GM23338 (cell line): ENCODE results near the gene LOXL4. TPM values are rescaled to one million over a fixed set of nuclear protein-coding genes. Genes with fewer than 3 reads are reported as not detected.

Experiments
- ATAC-seq: fragments of 200-7000 bp; cut with Tn5 transposase; 3 replicates; pipeline ENCODE4 v1.9.1; 2020
- DNase-seq: peaks from one replicate; pipeline ENCODE4 v3.0.0-alpha.2; 2015; ENCODE audit warnings: low spot score
- H2AFZ ChIP-seq: fragments of 200-600 bp; sonication (generic); 2 replicates; pipeline ENCODE4 v1.8.0; 2016; ENCODE audit warnings: antibody characterized with exemption, mild to moderate bottlenecking, moderate library complexity
- H3F3A ChIP-seq: fragments of 200-600 bp; sonication (generic); replicated peaks from 2 replicates; pipeline ENCODE4 v1.8.0; 2017; ENCODE audit warnings: antibody characterized with exemption, mixed run types, low read depth
- H3K27ac ChIP-seq: fragments of 200-600 bp; sonication (generic); 2 replicates; pipeline ENCODE4 v1.6.1; 2016; ENCODE audit warnings: low read depth
- H3K27me3 ChIP-seq: fragments of 200-600 bp; sonication (generic); 2 replicates; pipeline ENCODE4 v1.8.0; 2016; ENCODE audit warnings: mild to moderate bottlenecking, mixed run types, moderate library complexity; ENCODE audit not compliant: insufficient read depth
- H3K36me3 ChIP-seq: fragments of 200-600 bp; sonication (generic); 2 replicates; pipeline ENCODE4 v1.8.0; 2016; ENCODE audit warnings: mild to moderate bottlenecking; ENCODE audit not compliant: insufficient read depth
- H3K4me1 ChIP-seq: fragments of 200-600 bp; sonication (generic); 2 replicates; pipeline ENCODE4 v1.8.0; 2016; ENCODE audit warnings: mild to moderate bottlenecking, moderate library complexity; ENCODE audit not compliant: insufficient read depth
- H3K4me2 ChIP-seq: fragments of 200-600 bp; sonication (generic); 2 replicates; pipeline ENCODE4 v1.7.1; 2017; ENCODE audit warnings: mixed run types
- H3K4me3 ChIP-seq: fragments of 200-600 bp; sonication (generic); 2 replicates; pipeline ENCODE4 v1.6.1; 2016; ENCODE audit warnings: mixed run types
- H3K79me2 ChIP-seq: fragments of 200-600 bp; sonication (generic); replicated peaks from 2 replicates; pipeline ENCODE4 v1.8.0; 2017; ENCODE audit warnings: mild to moderate bottlenecking; ENCODE audit not compliant: insufficient read depth
- H3K9me2 ChIP-seq: fragments of 200-600 bp; sonication (generic); 2 replicates; pipeline ENCODE4 v1.8.0; 2017; ENCODE audit not compliant: insufficient read depth
- H4K20me1 ChIP-seq: fragments of 200-600 bp; sonication (generic); replicated peaks from 2 replicates; pipeline ENCODE4 v1.8.0; 2017; ENCODE audit warnings: mild to moderate bottlenecking; ENCODE audit not compliant: insufficient read depth
- H3K27ac Mint-ChIP-seq: 2 replicates; pipeline ENCODE4 v1.8.0; 2020; ENCODE audit warnings: inconsistent platforms, mild to moderate bottlenecking, moderate library complexity, mixed read lengths
- H3K27me3 Mint-ChIP-seq: 3 replicates; pipeline ENCODE4 v1.8.0; 2022; ENCODE audit warnings: low read depth, mild to moderate bottlenecking, moderate library complexity, mixed read lengths, inconsistent platforms; ENCODE audit not compliant: insufficient read depth, poor library complexity
- H3K36me3 Mint-ChIP-seq: 3 replicates; pipeline ENCODE4 v1.8.0; 2021; ENCODE audit warnings: low read depth, mild to moderate bottlenecking, inconsistent platforms, moderate library complexity, mixed read lengths
- H3K4me1 Mint-ChIP-seq: 3 replicates; pipeline ENCODE4 v1.8.0; 2020; ENCODE audit warnings: mild to moderate bottlenecking, inconsistent platforms, mixed read lengths
- H3K4me3 Mint-ChIP-seq: 3 replicates; pipeline ENCODE4 v1.8.0; 2021; ENCODE audit warnings: moderate library complexity, mild to moderate bottlenecking, inconsistent platforms, mixed read lengths
- H3K9me3 Mint-ChIP-seq: 3 replicates; pipeline ENCODE4 v1.8.0; 2020; ENCODE audit warnings: moderate library complexity, mild to moderate bottlenecking, inconsistent platforms, mixed read lengths
- CREB1 ChIP-seq: fragments of 250-450 bp; sonication (Bioruptor Pico); IDR thresholded peaks from 2 replicates; pipeline ENCODE4 v1.5.0; 2020; ENCODE audit warnings: low read depth, mild to moderate bottlenecking, moderate library complexity
- ETS1 ChIP-seq: IDR thresholded peaks from 2 replicates; pipeline ENCODE4 v1.6.1; 2016; ENCODE audit warnings: antibody characterized with exemption
- EZH2 ChIP-seq: fragments of 200-600 bp; sonication (generic); IDR thresholded peaks from one replicate; pipeline ENCODE4 v1.8.0; 2017; ENCODE audit warnings: antibody characterized with exemption, mild to moderate bottlenecking, low read depth; ENCODE audit not compliant: unreplicated experiment
- JUNB ChIP-seq: IDR thresholded peaks from one replicate; pipeline ENCODE4 v1.6.1; 2016; ENCODE audit warnings: antibody characterized with exemption; ENCODE audit not compliant: unreplicated experiment
- NANOG ChIP-seq: IDR thresholded peaks from 2 replicates; pipeline ENCODE4 v1.6.1; 2016; ENCODE audit warnings: antibody characterized with exemption, borderline replicate concordance
- STAT1 ChIP-seq: IDR thresholded peaks from one replicate; pipeline ENCODE4 v1.6.1; 2016; ENCODE audit warnings: antibody characterized with exemption; ENCODE audit not compliant: unreplicated experiment
- ZNF114 ChIP-seq: fragments of 250-450 bp; sonication (Bioruptor Pico); IDR thresholded peaks from 2 replicates; pipeline ENCODE4 v1.5.0; 2020; ENCODE audit warnings: mild to moderate bottlenecking, moderate library complexity
- ZNF331 ChIP-seq: fragments of 250-450 bp; sonication (Bioruptor Pico); IDR thresholded peaks from 2 replicates; pipeline ENCODE4 v1.5.0; 2020; ENCODE audit warnings: low read depth, mild to moderate bottlenecking, moderate library complexity
- ZNF462 ChIP-seq: fragments of 250-450 bp; sonication (Bioruptor Pico); IDR thresholded peaks from 2 replicates; pipeline ENCODE4 v1.5.0; 2020; ENCODE audit warnings: mild to moderate bottlenecking, moderate library complexity
- polyA plus RNA-seq: library from polyadenylated mRNA; unstranded; fragments of >200 nt; fragmentation: Nextera tagmentation; extraction: Ambion mirVana; gene quantifications from 2 replicates; pipeline ENCODE4 v1.2.1, GENCODE V29; 2016
- total RNA-seq: library from RNA; depleted of rRNA; stranded (reverse); fragments of >200 nt; shearing (Covaris generic); gene quantifications from 2 replicates; pipeline ENCODE4 v1.2.3, GENCODE V29; 2014

LOXL4 gene
- total and polyA plus RNA-seq, 2 experiments from 2014 or later: 0.21 to 0.38 TPM

- Mint-ChIP-seq H3K27me3 (no peaks in the 10 kb centered on the region), H3K36me3 (peaks cover 7% of the 10 kb centered on the region; the same call in 1 of the 3 replicates), H3K4me1 (peaks cover 5% of the 10 kb centered on the region; the same call in 2 of the 3 replicates), H3K27ac (no peak overlapping the region), H3K4me3 (no peak overlapping the region), H3K9me3 (no peaks in the 10 kb centered on the region)
- Histone ChIP-seq H3F3A (no peaks in the 10 kb centered on the region), H3K27me3 (no peaks in the 10 kb centered on the region), H4K20me1 (0 out of 2 replicates have a peak, but pooled peaks cover 9% of the 10 kb centered on the region), H3K9me2 (no peaks in the 10 kb centered on the region), H3K79me2 (no peaks in the 10 kb centered on the region), H3K4me2 (no peak overlapping the region), H3K27ac (no peak overlapping the region), H3K36me3 (no peaks in the 10 kb centered on the region; the same call in none of the 2 replicates), H3K4me1 (no peaks in the 10 kb centered on the region), H2AFZ (no peak overlapping the region), H3K4me3 (no peak overlapping the region)
- TF ChIP-seq CREB1 (CRISPR knock-in tag): no peak
- no peak for TF ChIP-seq NANOG
- TF ChIP-seq ZNF331: no peak
- TF ChIP-seq ZNF462 (CRISPR knock-in tag): no peak
- no peak for TF ChIP-seq JUNB
- TF ChIP-seq STAT1: no peak
- TF ChIP-seq EZH2: no peak
- no peak for TF ChIP-seq ETS1
- no peak for TF ChIP-seq ZNF114 (CRISPR knock-in tag)
- no peak for ATAC-seq
- DNase-seq: no peak
Measured at GRCh38 chr10:98238391-98238790, 29.6 kb downstream of the LOXL4 start.
